Adipocyte (in vitro differentiated cells): ENCODE data around the gene ASH1L.

Source experiments
- DNase-seq: peaks from one replicate; pipeline ENCODE4 v3.0.0-alpha.2; 2015; ENCODE audit warnings: low read depth
- H3K27me3 ChIP-seq: replicated peaks from 2 replicates; pipeline ENCODE4 v1.7.0; 2013; ENCODE audit warnings: mild to moderate bottlenecking, low read length, moderate library complexity; ENCODE audit not compliant: control insufficient read depth, insufficient read depth
- H3K36me3 ChIP-seq: 2 replicates; pipeline ENCODE4 v1.7.0; 2013; ENCODE audit warnings: low read length, mild to moderate bottlenecking, moderate library complexity; ENCODE audit not compliant: control insufficient read depth, insufficient read depth, severe bottlenecking
- H3K4me1 ChIP-seq: 2 replicates; pipeline ENCODE4 v1.7.0; 2013; ENCODE audit warnings: mild to moderate bottlenecking, low read length, moderate library complexity; ENCODE audit not compliant: control insufficient read depth, insufficient read depth
- H3K4me3 ChIP-seq: 2 replicates; pipeline ENCODE4 v1.7.0; 2013; ENCODE audit warnings: mild to moderate bottlenecking, low read length, moderate library complexity
- H3K9ac ChIP-seq: 2 replicates; pipeline ENCODE4 v1.7.0; 2013; ENCODE audit warnings: mild to moderate bottlenecking, low read length, moderate library complexity
- H3K9me3 ChIP-seq: 2 replicates; pipeline ENCODE4 v1.7.0; 2013; ENCODE audit warnings: mild to moderate bottlenecking, low read length, moderate library complexity; ENCODE audit not compliant: control insufficient read depth

ASH1L gene

DNA sequence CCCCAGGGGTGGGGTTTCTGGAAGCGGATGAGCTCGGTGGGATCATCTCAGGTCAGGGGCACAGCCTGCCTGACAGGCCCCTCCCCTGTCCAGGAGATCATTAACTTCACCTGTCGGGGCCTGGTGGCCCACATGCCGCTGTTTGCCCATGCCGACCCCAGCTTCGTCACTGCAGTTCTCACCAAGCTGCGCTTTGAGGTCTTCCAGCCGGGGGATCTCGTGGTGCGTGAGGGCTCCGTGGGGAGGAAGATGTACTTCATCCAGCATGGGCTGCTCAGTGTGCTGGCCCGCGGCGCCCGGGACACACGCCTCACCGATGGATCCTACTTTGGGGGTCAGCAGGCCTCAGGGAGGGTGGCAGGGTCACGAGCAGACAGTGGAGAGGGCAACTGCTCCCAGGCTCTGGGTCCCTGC is 277.0 kb downstream of the ASH1L start:
- Histone ChIP-seq H3K4me3 (no peak overlapping the region), H3K27me3 (peaks cover 5% of the 10 kb centered on the region), H3K9me3 (no peaks in the 10 kb centered on the region), H3K4me1 (no peaks in the 10 kb centered on the region), H3K9ac (no peak overlapping the region), H3K36me3 (no peaks in the 10 kb centered on the region)
- no peak for DNase-seq
